SK-N-SH treated with all-trans-retinoic acid at 6 μM for 48 hours (cell line): ENCODE data around the gene WDR62.

ENCODE experiments used
- ATAC-seq: fragments of 200-7000 bp; cut with Tn5 transposase; 3 replicates; pipeline ENCODE4 v1.9.1; 2020; ENCODE audit warnings: mild to moderate bottlenecking, moderate library complexity
- ARNTL ChIP-seq: fragments of 450-650 bp; formaldehyde crosslinking; IDR thresholded peaks from 2 replicates; pipeline ENCODE4 v1.5.0; 2020; ENCODE audit warnings: low read depth, mild to moderate bottlenecking, moderate library complexity, borderline replicate concordance
- BACH2 ChIP-seq: fragments of 250-450 bp; sonication (Bioruptor Pico); IDR thresholded peaks from 2 replicates; pipeline ENCODE4 v1.9.0; 2021; ENCODE audit warnings: mild to moderate bottlenecking, borderline replicate concordance
- CREB5 ChIP-seq: fragments of 250-450 bp; sonication (Bioruptor Pico); IDR thresholded peaks from 2 replicates; pipeline ENCODE4 v1.5.1; 2020; ENCODE audit warnings: low read depth, mild to moderate bottlenecking, moderate library complexity
- CSDC2 ChIP-seq: fragments of 250-450 bp; sonication (Bioruptor Pico); IDR thresholded peaks from 2 replicates; pipeline ENCODE4 v1.5.0; 2020; ENCODE audit warnings: mild to moderate bottlenecking, moderate library complexity
- ESRRG ChIP-seq: fragments of 250-450 bp; sonication (Bioruptor Pico); IDR thresholded peaks from 2 replicates; pipeline ENCODE4 v1.6.1; 2021; ENCODE audit warnings: mild to moderate bottlenecking
- GLIS3 ChIP-seq: fragments of 250-450 bp; sonication (Bioruptor Pico); IDR thresholded peaks from 2 replicates; pipeline ENCODE4 v1.5.0; 2020; ENCODE audit warnings: mild to moderate bottlenecking, moderate library complexity
- ISL1 ChIP-seq: fragments of 250-450 bp; sonication (Bioruptor Pico); IDR thresholded peaks from 2 replicates; pipeline ENCODE4 v2.1.2; 2022; ENCODE audit warnings: mild to moderate bottlenecking, moderate library complexity
- OSR1 ChIP-seq: fragments of 250-450 bp; sonication (Bioruptor Pico); IDR thresholded peaks from 2 replicates; pipeline ENCODE4 v1.8.0; 2022; ENCODE audit warnings: moderate library complexity, mild to moderate bottlenecking, inconsistent platforms
- PATZ1 ChIP-seq: fragments of 250-450 bp; sonication (Bioruptor Pico); IDR thresholded peaks from 2 replicates; pipeline ENCODE4 v1.8.0; 2020; ENCODE audit warnings: mild to moderate bottlenecking, moderate library complexity, borderline replicate concordance
- POU6F1 ChIP-seq: fragments of 250-450 bp; sonication (Bioruptor Pico); IDR thresholded peaks from 2 replicates; pipeline ENCODE4 v1.8.0; 2021; ENCODE audit warnings: low read depth, mild to moderate bottlenecking, moderate library complexity, borderline replicate concordance
- PPARA ChIP-seq: fragments of 250-450 bp; sonication (Bioruptor Pico); IDR thresholded peaks from 2 replicates; pipeline ENCODE4 v1.5.0; 2020; ENCODE audit warnings: mild to moderate bottlenecking, borderline replicate concordance
- RARB ChIP-seq: fragments of 250-450 bp; sonication (Bioruptor Pico); IDR thresholded peaks from 2 replicates; pipeline ENCODE4 v1.8.0; 2021; ENCODE audit warnings: mild to moderate bottlenecking, moderate library complexity
- TCF4 ChIP-seq: fragments of 250-450 bp; sonication (Bioruptor Pico); IDR thresholded peaks from 2 replicates; pipeline ENCODE4 v1.8.0; 2021; ENCODE audit warnings: mild to moderate bottlenecking, moderate library complexity, borderline replicate concordance
- TOX ChIP-seq: fragments of 250-450 bp; sonication (Bioruptor Pico); IDR thresholded peaks from 2 replicates; pipeline ENCODE4 v1.8.0; 2021; ENCODE audit warnings: mild to moderate bottlenecking, moderate library complexity, borderline replicate concordance
- TSHZ2 ChIP-seq: fragments of 250-450 bp; sonication (Bioruptor Pico); IDR thresholded peaks from 2 replicates; pipeline ENCODE4 v1.5.0; 2020; ENCODE audit warnings: mild to moderate bottlenecking, moderate library complexity
- ZC3H10 ChIP-seq: fragments of 250-450 bp; sonication (Bioruptor Pico); IDR thresholded peaks from 2 replicates; pipeline ENCODE4 v1.5.1; 2021; ENCODE audit warnings: mild to moderate bottlenecking, moderate library complexity
- ZFP3 ChIP-seq: fragments of 250-450 bp; sonication (Bioruptor Pico); IDR thresholded peaks from 2 replicates; pipeline ENCODE4 v1.5.0; 2020; ENCODE audit warnings: mild to moderate bottlenecking, moderate library complexity
- ZFP30 ChIP-seq: fragments of 450-650 bp; formaldehyde crosslinking; IDR thresholded peaks from 2 replicates; pipeline ENCODE4 v1.5.0; 2022; ENCODE audit warnings: mild to moderate bottlenecking, moderate library complexity
- ZNF565 ChIP-seq: fragments of 450-650 bp; formaldehyde crosslinking; conservative IDR thresholded peaks from 2 replicates; pipeline ENCODE4 v1.5.0; 2020; ENCODE audit warnings: low read depth, mild to moderate bottlenecking, moderate library complexity
- ZNF70 ChIP-seq: fragments of 450-650 bp; formaldehyde crosslinking; IDR thresholded peaks from 2 replicates; pipeline ENCODE4 v1.5.0; 2020; ENCODE audit warnings: mild to moderate bottlenecking, moderate library complexity
- ZNF8 ChIP-seq: fragments of 450-650 bp; formaldehyde crosslinking; IDR thresholded peaks from 2 replicates; pipeline ENCODE4 v1.5.0; 2020; ENCODE audit warnings: mild to moderate bottlenecking, moderate library complexity

The WDR62 gene

GRCh38 chr19:36106441-36106840 lies 51.7 kb downstream of the WDR62 start:
- ATAC-seq: no peak
- TF ChIP-seq CSDC2 (no peak), ISL1 (CRISPR knock-in tag) (no peak)

GRCh38 chr19:36106991-36107390 lies 52.3 kb downstream of the WDR62 start:
- no peak for TF ChIP-seq RARB (CRISPR knock-in tag)
- no peak for TF ChIP-seq TOX (CRISPR knock-in tag)
- no peak for TF ChIP-seq CSDC2
- ATAC-seq: no peak

- no peak for TF ChIP-seq CREB5
- no peak for TF ChIP-seq ZFP3
- TF ChIP-seq ESRRG: no peak
Measured at GRCh38 chr19:36108684-36109083, 54.0 kb downstream of the WDR62 start.

GRCh38 chr19:36110487-36111199 lies 55.9 kb downstream of the WDR62 start, which contains the start of gene OVOL3:
OVOL3 (plus strand) TSS chr19:36111143; CDS start chr19:36111203, 60 bp downstream.
- no peak for ATAC-seq
- no peak for TF ChIP-seq CSDC2
- no peak for TF ChIP-seq OSR1 (CRISPR knock-in tag)
- no peak for TF ChIP-seq PATZ1 (CRISPR knock-in tag)
- TF ChIP-seq POU6F1 (CRISPR knock-in tag): no peak
- TF ChIP-seq BACH2: no peak

More at GRCh38 chr19:36108684-36109083, 54.0 kb downstream of the WDR62 start:
- no peak for ATAC-seq

GRCh38 chr19:36111200-36111539 lies 56.5 kb downstream of the WDR62 start:
- ATAC-seq: no peak
- TF ChIP-seq ZC3H10 (CRISPR knock-in tag): no peak
- TF ChIP-seq ZFP3: no peak
- no peak for TF ChIP-seq ZNF70 (CRISPR knock-in tag)
- TF ChIP-seq TOX (CRISPR knock-in tag): no peak
- no peak for TF ChIP-seq ISL1 (CRISPR knock-in tag)
- TF ChIP-seq GLIS3 (CRISPR knock-in tag): no peak
- TF ChIP-seq TCF4 (CRISPR knock-in tag): no peak
- no peak for TF ChIP-seq ARNTL (CRISPR knock-in tag)
- TF ChIP-seq PATZ1 (CRISPR knock-in tag): no peak

- ATAC-seq: no peak
- TF ChIP-seq PPARA (CRISPR knock-in tag): no peak
- TF ChIP-seq TCF4 (CRISPR knock-in tag): no peak
- TF ChIP-seq ZFP3: no peak
- no peak for TF ChIP-seq ZFP30 (CRISPR knock-in tag)
- TF ChIP-seq ZNF565 (CRISPR knock-in tag): no peak
- TF ChIP-seq ZNF8 (CRISPR knock-in tag): no peak
- TF ChIP-seq CSDC2: no peak
- no peak for TF ChIP-seq TSHZ2 (CRISPR knock-in tag)
- TF ChIP-seq ARNTL (CRISPR knock-in tag): no peak
- TF ChIP-seq OSR1 (CRISPR knock-in tag): no peak
- no peak for TF ChIP-seq PATZ1 (CRISPR knock-in tag)
- TF ChIP-seq ISL1 (CRISPR knock-in tag): no peak
Measured at GRCh38 chr19:36112678-36113077, 58.0 kb downstream of the WDR62 start.
